Left kidney (tissue), 2 donors: ENCODE data around the gene ZNF169. TPM values are rescaled to one million over a fixed set of nuclear protein-coding genes. Genes with fewer than 3 reads are reported as not detected.
"Not testable (repeated sequence)": the region's sequence is repeated elsewhere in the genome, so short reads cannot be mapped to it uniquely, and the experiment has no call there.

Experiments
- DNase-seq: peaks from one replicate; pipeline ENCODE4 v3.0.0-alpha.2; 2013
- polyA plus RNA-seq: library from polyadenylated mRNA; unstranded; fragments of 120-200 nt; gene quantifications from one replicate; pipeline ENCODE4 v1.2.1, GENCODE V29; 2013; ENCODE audit not compliant: insufficient read length

The ZNF169 gene
- polyA plus RNA-seq, 1 donor, result 11.9 TPM

GRCh38 chr9:94281101-94281500, 22.0 kb downstream of the ZNF169 start:
- no peak for DNase-seq

DNA sequence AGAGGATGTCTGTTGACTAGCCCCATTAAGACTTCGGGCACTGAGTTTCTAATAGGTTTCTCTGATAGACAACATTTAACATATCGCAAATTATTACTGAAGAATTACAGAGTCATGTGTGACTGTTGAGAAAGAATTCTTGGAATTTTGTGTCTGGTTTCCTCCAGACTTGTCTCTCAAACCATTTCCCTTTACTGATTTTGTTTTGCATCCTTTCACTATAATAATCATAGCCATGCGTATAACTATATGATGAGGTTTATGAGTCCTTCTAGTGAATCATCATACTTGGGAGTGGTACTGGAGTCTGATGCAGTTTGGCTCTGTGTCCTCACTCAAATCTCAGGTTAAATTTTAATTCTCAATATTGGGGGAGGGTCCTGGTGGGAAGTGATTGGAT, 27.0 kb downstream of the ZNF169 start:
- no peak for DNase-seq

- DNase-seq, result no peak
Observed at GRCh38 chr9:94287877-94288513, 28.9 kb downstream of the ZNF169 start.

DNA sequence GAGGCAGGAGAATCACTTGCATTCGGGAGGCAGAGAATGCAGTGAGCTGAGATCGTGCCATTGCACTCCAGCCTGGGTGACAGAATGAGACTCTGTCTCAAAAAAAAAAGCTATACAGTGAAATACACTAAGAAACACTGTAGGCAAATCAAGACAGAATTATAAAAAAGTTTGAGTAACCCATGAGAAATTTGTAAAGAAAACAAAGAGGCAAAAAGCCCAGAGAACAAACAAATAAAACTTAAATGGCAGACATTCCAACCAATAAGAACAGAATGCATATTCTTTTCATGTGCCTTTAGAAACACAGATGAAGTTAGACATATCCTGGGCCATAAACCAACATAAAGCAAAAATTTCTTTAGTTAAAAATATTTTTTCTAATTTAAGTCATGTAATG, 30.6 kb downstream of the ZNF169 start:
- DNase-seq, result no peak

GRCh38 chr9:94298949-94299599, 40.0 kb downstream of the ZNF169 start:
- no peak for DNase-seq

DNA sequence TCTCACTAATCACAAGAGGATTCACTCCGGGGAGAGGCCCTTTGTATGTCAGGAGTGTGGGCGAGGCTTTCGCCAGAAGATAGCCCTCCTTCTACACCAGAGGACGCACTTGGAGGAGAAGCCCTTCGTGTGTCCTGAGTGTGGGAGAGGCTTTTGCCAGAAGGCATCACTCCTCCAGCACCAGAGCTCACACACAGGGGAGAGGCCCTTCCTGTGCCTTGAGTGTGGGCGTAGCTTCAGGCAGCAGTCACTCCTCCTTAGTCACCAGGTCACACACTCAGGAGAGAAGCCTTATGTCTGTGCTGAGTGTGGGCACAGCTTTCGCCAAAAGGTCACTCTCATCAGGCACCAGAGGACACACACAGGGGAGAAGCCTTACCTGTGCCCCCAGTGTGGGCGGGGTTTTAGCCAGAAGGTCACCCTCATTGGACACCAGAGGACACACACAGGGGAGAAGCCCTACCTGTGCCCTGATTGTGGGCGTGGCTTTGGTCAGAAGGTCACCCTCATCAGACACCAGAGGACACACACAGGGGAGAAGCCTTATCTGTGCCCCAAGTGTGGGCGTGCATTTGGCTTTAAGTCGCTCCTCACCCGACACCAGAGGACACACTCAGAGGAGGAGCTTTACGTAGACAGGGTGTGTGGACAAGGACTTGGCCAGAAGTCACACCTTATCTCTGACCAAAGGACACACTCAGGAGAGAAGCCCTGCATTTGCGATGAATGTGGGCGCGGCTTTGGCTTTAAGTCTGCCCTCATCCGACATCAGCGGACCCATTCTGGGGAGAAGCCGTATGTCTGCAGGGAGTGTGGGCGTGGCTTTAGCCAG, 41.6 kb downstream of the ZNF169 start:
- DNase-seq, result no peak

DNA sequence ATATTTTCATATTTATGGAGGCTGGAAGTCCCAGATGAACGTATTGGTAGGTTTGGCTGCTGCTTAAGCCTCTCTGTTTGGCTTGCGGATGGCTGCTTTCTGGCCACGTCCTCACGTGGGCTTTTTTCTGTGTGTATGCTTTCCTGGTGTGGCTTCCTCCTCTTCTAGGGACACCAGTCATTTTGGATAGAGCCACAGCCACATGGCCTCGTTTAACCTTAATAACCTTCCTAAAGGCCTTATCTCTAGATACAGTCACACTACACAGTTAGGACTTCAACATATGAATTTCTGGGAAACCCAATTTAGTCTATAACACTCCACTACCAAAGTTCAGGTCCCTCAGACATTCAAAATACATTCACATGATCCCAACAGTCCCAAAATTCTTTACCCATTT, 42.5 kb downstream of the ZNF169 start:
- no peak for DNase-seq

- DNase-seq, result no peak
Observed at GRCh38 chr9:94302426-94302825, 43.3 kb downstream of the ZNF169 start.

DNA sequence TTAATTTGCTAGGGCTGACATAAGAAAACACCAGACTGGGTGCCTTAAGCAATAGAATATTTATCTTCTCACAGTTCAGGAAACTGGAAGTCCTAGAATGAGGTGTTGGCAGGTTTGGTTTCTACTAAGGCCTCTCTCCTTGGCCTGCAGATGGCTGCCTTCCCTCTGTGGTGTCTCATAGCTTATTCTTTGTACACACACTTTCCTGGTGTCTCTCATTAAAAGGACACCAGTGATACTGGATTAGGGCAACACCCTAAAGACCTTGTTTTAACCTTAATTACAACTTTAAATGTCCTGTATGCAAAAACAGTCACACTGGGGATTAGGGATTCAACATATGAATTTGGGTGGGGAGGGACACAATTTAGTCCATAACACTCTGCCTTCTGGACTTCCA, 44.2 kb downstream of the ZNF169 start:
- DNase-seq, result no peak

GRCh38 chr9:94315034-94315984, 56.2 kb downstream of the ZNF169 start:
- not testable (repeated sequence) for DNase-seq

GRCh38 chr9:94316236-94316635, 57.1 kb downstream of the ZNF169 start:
- not testable (repeated sequence) for DNase-seq

DNA sequence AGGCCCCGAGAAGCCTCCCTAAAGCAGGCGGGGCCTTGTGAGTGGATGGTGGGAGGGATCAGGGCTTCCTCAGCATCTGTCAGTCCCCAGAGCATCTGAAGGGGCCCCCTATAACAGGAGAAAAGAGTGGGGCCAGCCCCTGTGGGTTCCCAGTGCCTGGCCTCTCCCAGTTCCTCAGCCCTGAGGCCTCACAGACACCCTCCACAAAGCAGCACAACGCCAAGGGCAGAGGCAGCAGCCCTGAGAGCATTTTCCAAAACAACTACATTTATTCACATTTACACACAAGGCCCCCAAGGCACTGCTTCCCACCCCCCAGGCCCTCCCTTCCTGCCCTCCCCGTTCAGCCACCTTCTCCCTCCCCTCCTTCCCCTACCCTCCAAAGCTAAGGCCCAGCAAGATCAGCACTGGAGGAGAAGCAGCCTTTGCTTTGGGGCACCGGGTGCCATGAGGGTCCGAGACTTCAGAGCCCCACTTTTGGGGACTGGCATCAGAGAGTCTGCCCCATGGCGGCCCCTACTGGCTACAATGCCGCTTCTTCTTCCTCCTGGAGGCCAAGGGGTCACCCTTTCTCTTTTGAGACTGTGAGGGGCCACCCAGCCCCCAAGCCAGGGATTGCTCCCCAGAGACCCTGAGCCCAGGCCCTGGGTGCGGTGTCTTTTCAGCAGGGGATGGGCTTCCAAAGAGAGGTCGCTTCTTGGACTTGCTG, 59.0 kb downstream of the ZNF169 start:
- not testable (repeated sequence) for DNase-seq

- DNase-seq, result not testable (repeated sequence)
Observed at GRCh38 chr9:94322342-94322940, 63.3 kb downstream of the ZNF169 start.

GRCh38 chr9:94323153-94323798, 64.2 kb downstream of the ZNF169 start:
- DNase-seq, result not testable (repeated sequence)

DNA sequence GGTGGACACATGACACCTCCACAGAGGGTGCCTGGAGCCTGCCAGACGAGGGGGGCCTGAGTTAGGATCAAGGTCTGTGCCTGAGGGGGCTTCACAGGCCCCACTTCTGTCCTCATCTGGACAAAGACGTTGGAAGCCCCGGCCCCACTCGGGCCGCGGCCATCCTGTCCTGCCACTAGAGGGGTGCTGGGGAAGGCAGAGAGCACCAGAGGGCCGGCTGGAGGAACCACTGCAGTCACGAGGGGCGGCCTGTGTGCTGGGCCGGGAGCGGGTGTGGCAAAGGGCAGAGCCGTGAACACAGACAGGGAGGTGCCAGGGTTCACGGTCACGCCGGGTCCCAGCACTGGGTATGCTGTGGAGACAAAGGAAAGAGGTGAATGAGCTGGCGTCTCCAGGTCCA, 66.5 kb downstream of the ZNF169 start:
- DNase-seq, result not testable (repeated sequence)

DNA sequence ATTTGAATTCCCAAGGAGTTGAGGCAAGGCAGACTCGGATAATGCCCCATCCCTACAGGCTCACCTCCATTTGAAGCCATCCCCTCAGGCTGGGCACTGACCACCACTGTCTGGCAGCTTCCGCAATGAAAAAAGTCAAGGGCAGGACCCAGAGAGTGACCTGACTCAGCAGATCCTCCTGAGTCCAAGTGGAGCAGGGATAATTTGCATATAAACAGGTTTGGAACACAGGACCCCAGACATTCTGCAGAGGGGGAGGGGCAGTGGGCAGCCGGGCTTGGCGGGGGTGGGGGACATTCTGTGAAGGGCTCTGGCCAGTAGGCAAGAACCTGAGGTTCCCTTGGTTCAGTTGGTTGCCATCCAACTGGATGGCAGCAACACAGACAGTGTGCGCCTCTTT, 69.4 kb downstream of the ZNF169 start, which contains the start of gene NUTM2F:
Gene NUTM2F (minus strand): TSS at position 101 of the 400 bp plus-strand sequence. CDS start 21 bp downstream, at position 80.
- not testable (repeated sequence) for DNase-seq

DNA sequence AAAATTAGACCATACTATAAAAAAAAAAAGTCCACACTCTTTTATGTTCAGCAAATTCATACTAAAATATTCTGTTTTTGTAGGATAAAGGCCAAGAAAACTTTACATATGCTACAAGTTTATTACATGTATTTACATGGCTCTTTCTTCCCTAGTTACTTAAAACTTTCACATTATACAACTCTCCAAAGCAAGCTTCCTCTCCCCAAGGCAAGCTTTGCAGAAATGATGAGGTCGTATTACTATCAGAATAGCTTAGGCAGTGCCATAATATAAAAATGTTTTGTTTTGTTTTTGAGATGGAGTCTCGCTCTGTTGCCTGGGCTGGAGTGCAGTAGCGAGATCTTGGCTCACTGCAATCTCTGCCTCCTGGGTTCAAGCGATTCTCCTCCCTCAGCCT, 77.3 kb downstream of the ZNF169 start:
- DNase-seq, result not testable (repeated sequence)

DNA sequence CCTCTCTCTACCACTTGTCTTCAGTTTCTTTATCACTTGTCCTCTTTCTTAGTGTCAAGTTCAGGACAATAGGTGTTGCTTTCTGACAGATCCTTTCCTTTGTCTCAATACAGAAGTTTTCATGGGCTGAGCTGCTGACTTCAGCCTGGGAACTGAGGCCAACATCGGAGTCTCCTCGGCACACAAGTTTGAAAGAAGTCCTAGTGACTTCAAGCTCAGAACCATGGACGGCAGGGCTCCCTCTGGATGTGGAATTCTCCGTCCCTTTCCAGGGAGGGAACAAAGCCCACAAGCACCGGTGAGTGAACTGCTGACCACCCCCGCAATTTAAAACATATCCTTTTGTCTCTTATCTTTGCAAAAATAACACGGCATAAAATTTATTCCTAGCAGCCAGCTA, 79.6 kb downstream of the ZNF169 start:
- not testable (repeated sequence) for DNase-seq

- DNase-seq, result not testable (repeated sequence)
Observed at GRCh38 chr9:94339657-94340056, 80.6 kb downstream of the ZNF169 start.

- not testable (repeated sequence) for DNase-seq
Observed at GRCh38 chr9:94340750-94341149, 81.7 kb downstream of the ZNF169 start.
